COR-L47 (cell line): ENCODE measurements around the gene PPARG.
"Not testable (repeated sequence)": the region's sequence is repeated elsewhere in the genome, so short reads cannot be mapped to it uniquely, and the experiment has no call there.

ENCODE experiments used
- DNase-seq: peaks from one replicate; lab custom pipeline; 2025; lab: John Stamatoyannopoulos, UW

PPARG gene

DNA sequence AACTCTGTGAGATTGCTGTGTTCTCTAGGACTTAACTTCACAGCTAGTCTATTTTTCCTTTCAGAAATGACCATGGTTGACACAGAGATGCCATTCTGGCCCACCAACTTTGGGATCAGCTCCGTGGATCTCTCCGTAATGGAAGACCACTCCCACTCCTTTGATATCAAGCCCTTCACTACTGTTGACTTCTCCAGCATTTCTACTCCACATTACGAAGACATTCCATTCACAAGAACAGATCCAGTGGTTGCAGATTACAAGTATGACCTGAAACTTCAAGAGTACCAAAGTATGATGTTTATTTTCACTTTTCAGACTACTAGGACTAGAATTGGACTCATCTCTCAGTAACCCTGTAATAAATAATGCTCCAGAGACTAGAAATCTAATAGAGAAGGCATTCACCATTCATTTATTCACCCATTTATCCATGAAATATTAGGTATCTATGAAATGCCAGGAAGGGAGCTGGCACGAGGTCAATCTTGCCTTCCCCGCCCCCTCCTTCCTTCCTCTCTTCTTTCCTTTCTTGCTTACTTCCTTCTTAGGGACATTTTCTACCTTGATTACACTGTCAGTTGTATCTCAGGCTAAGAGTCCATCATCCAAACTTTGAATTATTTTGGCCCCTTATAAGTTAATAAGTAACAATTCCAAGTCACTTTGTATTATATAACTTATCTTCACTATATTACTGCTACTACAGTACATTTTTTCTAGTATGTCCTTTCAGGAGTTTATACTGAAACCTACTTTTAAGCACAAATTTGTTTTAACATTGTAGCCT is 91.0 kb downstream of the PPARG start:
- DNase-seq, result no peak

DNA sequence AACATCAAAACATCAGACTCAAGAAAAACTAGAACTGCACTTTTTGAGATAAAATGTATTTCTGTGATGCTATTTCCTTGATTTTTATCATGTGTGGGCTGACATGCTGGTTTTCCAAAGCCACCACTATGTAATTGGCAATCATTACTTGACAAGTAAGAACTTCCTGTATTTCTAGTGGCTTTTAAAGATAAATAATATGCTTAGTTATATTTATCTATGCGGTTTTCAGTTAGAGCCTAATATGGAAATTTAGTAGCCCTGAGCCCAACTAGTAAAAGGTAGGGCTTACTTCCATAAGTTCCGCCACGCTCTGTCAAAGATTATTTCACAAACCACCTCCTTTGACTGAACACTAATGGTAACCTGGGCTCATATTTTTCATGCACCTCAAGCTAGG is 91.6 kb downstream of the PPARG start:
- DNase-seq, result no peak

DNA sequence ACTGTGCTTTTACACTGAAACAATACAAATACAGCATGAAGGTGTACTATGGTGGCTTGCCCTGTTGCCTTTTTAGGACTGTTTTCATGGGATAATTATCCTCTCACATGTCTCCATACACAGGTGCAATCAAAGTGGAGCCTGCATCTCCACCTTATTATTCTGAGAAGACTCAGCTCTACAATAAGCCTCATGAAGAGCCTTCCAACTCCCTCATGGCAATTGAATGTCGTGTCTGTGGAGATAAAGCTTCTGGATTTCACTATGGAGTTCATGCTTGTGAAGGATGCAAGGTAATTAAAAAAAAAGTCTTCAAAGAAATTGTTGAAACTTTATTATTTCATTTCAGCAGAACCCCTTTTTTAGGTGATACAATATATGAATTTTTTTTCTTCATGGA is 92.3 kb downstream of the PPARG start:
- no peak for DNase-seq

DNA sequence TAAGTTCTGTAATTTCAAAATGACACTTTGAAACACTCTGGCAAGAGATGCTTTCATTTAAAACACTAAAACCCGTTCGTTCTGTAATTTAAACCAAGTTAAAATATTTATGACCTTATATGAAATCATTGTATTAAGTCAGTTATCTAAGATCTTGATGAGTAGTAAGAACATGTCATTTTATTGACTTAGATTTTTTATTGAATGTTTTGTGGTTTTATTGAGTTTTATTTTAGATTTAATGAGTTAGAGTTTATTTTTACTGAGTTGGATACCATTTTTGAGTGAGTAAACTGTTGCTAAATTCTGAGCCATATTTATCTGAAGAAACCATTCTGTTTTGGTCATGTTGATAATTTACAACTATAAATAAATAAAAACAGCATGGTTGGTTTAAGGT is 94.3 kb downstream of the PPARG start:
- DNase-seq, result no peak

DNA sequence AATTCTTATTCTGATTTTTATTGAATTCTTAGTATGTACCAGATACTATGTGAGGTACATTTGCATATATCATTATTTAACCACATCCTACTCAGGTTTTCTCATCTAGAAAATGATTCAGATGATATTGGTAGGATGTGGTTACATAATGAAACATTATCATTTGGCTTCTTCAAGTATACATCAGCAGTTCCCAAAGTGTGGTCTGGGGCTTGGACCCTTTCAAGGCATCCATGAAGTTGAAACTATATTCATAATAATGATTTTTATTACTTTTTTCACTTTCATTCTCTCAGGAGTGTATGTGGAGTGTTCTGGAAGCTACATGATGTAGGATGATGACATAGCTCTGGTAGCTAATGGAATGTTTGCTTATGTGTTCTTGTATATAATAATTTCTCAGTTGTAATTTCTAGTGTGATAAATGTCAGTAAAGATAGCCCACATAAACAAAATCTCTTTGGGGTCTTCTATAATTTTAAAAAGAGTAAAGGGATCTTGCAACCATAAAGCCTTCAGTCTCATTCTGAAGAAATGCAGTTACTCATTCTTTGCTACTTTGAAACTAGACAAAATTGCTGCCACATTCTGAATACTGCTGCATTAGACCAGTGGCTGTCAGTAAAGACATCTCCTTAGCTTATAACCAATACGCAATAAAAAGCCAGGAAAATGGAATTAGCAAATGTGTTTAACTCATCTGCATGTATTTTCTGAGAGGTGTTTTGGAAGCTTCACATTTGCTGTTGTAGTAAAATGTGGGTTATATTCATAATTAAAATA is 95.8 kb downstream of the PPARG start:
- DNase-seq, result no peak

DNA sequence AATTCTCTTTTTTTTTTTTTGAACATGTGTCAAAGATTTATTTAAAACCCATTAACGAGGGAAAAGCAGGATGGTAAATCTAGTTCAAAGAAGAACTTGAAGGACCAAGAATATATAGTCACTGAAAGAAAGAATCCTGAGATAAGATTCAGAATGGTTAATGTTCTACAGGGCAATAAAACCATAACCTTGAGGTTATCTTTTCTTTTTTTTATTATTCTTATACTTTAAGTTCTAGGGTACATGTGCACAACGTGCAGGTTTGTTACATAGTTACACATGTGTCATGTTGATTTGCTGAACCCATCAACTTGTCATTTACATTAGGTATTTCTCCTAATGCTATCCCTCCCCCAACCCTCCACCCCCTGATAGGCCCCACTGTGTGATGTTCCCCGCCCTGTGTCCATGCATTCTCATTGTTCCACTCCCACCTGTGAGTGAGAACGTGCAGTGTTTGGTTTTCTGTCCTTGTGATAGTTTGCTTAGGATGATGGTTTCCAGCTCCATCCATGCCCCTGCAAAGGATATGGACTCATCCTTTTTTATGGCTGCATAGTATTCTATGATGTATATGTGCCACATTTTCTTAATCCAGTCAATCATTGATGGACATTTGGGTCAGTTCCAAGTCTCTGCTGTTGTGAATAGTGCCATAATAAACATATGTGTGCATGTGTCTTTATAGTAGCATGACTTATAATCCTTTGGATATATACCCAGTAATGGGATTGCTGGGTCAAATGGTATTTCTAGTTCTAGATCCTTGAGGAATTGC is 97.8 kb downstream of the PPARG start:
- DNase-seq, result not testable (repeated sequence)

DNA sequence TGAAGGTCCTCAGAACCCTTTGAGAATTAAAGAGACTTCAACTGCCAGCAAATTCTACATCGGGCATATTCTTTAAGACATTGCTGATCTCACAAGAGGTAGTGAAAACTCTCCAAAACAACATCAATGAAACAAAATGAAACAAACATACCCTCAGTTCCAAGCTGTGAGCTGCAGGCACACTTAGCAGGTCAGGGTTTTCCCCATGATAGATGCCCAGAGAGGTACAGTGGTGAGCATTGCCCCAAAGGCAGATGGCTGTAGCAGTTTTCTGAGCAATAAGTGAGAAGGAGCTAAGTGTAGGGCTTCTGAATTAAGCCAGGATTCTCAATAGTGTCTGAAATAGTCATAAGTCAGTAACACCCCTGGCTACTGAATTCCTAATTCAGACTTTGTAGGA is 99.3 kb downstream of the PPARG start:
- no peak for DNase-seq

DNA sequence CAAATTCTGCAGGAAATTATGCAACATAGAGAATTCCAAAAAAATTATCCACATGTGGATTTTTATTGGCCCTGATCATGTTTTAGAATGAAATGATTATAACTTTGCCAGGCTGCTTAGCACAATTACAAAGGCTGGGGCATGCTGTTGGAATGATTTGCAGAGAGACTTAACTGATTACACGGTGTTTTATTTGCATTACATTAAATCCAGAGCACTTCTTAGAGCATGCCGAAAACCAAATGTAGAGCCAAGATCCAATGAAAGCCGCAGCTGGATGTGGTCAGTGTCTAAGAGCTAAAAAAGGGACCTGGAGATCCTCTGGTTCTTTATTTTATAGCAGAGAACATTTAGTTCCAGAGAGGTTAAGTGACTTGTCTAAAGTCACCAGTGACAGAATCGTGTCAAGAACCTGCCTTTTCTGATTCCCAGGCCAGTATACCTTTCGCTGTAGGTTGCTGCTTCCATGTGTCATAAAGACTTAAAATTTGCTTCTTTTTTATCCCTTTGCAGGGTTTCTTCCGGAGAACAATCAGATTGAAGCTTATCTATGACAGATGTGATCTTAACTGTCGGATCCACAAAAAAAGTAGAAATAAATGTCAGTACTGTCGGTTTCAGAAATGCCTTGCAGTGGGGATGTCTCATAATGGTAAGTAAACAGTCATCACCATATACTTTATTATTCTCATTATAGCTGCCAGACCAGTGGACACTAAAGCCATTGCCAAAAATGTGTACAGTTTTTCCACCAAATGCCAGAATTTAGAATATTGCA is 103.4 kb downstream of the PPARG start:
- DNase-seq, result no peak

DNA sequence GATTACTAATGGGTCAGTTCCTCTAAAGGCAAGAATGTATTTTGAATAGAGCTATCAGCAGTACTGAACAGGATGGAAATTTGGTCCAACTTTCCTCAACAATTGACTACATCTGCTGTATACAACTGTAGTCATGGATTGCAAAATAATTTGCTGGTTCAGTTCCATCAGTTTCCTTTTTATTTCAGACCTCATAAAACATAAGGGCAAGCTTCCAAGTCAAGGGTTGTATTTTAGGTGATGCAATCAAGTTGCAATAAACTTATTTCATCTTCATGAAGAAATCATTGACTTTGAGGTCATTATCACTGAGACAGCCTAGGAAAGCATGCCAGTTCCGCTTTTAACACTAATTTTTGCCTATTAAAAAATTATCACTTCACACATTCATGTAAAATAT is 105.0 kb downstream of the PPARG start:
- no peak for DNase-seq

DNA sequence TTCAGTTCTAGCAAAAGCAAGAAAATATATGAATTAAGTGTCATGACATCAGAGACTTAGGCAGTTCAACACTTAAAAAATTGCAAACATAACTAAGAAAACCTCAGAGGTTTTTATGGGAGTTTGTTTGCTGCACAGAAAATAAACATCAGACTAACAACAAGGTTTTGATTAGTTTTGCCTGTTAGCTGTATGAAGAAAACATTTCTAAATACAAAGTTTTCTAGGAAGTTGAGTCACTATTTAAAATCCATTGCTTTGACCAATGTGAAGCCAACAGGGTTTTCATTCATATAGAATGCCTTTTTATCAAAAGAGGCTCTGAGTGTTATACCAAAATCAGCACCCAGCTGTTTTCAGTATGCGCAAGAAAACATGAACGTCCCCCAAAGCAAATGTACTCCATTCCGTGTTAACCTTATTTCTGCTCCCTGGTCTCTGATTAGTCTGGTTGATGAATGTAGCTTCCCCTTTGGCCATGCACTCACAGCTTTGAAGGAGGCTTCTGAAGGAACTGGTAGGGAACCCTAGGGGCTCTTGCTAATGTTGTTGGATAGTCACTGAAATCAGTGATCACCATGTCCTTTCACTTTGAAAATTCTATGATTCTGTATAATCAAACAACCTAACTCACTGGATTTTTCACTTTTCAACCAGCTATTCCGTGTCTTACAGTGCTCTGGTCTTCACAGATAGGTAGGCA is 105.8 kb downstream of the PPARG start:
- no peak for DNase-seq

DNA sequence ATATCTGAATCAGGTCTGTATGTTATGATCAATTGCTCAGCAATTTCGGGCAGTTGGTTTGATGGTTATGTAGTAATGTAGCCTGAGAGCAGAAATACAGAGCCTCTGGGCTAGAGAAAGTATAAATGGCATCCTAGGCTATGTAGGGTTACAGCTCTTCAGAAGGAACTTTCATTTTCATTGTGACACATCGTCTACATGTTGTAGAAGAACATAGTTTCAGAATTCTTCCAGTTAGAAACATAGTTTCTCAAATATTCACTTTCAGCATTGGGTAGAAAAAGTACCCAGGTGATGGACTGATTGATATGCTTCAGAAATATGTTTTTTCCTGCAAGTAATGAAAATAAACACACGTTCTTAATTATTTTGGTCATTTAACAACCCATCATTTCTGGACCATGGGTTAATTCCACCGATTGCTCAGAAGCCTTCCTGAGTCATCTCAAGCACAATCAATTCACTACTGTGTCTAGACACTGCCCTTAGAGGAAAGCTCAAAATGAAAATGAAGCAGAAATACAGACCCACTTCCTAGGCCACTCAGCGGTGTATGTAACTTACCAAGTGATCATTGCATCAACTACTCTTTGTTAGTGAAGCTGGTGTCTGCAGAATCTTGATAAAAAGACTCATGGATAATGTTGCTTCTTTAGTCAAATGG is 106.6 kb downstream of the PPARG start:
- DNase-seq, result no peak

DNA sequence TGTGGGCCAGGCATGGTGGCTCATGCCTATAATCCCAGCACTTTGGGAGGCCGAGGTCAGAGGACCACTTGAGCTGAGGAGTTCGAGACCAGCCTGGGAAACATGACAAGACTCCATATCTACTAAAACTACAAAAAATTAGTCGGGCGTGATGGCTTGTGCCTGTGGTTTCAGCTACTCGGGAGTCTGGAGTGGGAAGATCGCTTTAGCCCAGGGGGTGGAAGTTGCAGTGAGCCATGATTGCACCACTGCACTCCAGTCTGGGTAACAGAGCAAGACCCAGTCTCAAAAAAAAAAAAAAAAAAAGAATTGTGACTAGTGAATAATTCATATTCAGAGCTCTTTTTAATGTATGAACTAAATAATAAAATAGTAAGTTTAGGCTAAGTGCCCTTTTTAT is 107.6 kb downstream of the PPARG start:
- DNase-seq, result no peak

DNA sequence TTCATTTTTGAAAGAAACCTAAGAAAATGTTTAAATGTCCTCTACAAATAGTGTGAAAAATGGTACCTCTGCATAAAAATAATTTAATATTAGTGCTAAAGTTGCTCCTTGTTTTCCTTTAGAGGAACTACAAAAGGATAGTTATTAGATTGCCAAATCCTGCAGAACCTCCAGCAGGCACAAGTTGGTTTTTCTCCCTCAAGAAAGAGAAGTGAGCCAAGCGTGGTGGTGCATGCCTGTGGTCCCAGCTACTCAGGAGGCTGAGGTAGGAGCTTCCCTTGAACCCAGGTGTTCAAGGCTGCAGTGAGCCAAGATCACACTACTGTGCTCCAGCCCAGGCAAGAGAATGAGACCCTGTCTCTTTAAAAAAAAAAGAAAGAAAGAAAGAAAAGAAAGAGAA is 110.4 kb downstream of the PPARG start:
- no peak for DNase-seq

DNA sequence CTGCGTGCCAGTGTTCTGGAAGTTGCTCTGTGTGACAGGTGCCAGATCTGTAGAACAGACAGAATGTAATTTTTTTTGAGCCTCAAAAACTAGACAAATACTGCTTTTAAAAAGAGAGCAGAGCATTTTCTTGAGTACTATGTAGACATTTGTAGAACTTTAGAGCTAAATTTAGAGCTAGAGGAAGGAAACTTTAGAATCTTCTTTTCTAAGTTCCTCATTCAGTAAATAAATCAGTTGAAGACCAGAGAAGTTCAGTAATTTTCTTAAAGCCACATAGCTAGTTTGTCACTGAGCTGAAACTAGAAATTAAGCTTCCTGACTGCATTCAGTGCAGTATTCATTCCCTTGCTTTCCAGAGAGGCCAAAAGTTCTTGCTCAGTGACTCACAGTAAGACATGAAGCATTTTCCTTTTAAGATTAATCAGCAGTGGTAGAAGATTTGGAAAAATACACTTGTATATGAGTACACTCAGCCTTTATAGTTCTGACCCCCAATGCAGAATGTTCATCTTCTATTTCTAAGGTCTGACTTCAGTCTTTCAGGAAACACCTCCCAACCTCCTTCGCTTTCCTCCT is 111.8 kb downstream of the PPARG start:
- no peak for DNase-seq

DNA sequence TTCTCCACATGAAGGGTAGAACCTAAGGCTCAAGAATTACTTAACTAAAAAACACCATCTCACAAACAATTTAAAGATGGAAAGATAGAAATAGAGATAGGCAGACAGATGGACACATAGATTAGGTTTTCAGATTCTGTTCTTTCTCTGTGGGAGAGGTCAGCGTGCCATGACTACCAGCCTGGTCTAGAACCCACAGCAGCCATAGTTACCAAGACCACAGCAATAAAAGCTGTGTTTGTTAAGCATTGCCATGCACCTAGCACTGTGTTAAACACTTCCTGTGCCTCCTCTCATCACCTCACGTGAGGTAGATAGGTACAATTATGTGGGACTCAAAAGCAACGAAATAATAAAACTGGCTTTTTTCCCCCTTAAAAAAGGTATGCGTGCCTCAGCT is 112.3 kb downstream of the PPARG start:
- no peak for DNase-seq

DNA sequence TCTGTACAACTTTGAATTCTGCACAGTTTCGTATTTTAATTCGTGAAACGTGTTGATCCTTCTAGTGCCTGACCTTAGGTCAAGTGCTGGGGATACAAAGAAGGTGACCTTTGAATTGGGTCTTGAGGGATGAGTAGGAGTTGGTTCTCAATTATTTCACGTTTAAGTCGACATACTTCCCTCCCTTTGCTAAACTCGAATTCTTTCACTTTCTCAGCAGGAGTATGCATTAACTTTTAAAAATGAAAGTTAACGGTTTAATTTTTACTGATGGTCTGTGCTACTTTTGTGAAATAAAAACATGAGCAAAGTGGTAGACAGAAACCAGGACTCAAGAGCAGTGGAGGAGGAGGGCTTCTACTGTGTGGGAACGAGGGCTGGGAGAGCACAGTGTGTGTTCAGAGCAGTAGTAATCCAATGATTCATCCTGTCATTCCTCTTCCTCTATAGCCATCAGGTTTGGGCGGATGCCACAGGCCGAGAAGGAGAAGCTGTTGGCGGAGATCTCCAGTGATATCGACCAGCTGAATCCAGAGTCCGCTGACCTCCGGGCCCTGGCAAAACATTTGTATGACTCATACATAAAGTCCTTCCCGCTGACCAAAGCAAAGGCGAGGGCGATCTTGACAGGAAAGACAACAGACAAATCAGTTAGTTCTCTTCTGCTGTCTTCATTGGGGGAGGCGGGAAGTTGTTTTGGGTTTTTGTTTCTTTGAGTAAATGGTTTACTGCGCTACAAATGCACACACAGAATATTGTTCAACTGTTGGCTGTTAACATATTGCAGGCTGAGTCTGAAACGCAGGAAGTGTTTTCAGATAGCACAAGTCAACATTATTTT is 116.8 kb downstream of the PPARG start:
- no peak for DNase-seq

DNA sequence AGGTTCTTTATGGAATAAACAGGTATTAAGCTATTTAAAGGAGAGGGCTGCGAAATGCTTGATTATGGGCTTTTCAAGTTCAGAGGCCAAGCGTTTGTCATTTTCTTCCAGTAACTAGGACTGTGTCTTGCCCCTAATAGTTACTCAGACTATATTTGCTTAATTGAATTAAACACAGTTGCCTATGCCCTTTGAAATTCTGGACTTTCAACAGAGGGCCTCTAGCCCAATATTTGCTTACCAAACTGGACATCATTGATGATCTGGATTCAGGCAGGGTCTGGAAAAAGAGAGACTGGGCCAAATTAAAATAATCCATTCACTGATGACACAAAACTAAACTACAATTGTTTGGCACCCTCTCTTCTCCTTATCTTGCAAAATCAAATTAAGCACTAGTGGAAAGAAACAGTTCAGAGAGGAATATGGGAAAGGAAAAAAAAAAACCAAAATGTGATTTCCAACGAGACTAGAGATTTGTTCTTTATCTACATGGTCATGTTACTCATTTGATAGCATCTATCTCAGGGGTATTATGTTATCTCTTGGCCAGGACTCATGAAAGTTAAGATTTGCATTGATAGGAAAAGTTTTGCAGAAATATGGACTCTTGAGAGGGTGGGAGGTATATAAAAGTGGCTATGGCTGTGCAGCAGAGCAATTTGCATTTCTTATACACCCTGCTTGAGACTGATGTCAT is 120.3 kb downstream of the PPARG start:
- DNase-seq, result no peak

DNA sequence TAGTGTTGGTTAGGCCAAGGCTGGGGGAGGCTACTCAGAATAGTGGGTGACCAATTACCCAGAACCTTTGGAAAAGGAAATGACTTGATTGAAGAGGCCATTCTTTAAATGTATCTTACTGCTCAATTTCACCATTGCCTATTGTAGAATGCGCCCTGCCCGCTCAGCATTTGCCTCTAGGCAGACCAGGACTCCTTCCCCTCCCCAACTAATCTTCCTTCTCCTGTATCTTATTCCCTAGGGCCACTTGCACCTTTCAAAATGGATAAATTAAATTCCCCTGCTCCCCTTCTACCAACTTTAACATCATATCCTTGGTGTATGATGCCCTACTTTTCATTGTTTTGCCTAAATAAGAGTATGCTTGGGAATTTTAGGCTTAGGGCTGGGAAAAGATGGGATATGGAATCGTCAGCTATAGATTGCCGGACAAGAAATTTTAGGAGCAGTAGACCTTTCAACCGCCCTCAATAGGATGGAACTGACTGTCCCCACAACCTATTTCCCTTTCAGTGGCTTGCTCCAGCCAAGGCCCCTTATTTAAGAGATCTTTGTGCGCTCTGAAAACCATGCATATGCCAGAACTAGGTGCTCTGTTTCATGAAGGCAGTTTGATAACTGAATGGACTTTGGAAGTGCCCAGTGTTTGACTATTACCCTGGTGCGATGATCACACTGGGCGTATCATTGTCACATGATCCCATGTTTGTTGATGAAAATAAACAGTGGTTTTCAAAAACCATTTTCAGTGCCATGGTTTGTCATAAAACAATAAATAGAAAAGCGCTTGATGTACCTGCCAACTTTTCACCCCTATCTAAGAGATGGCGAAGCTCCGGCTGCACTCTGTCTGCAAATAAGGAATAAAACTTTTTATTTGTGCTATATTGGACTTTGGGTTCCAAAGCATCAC is 121.1 kb downstream of the PPARG start:
- DNase-seq, result no peak
